Measurements from ENCODE around the gene MRRF.
A peak's percentile ranks its signal among the peaks of the same experiment; 100 is the strongest.
"Not testable (repeated sequence)": the region's sequence is repeated elsewhere in the genome, so short reads cannot be mapped to it uniquely, and the experiment has no call there.

Gene MRRF

DNA sequence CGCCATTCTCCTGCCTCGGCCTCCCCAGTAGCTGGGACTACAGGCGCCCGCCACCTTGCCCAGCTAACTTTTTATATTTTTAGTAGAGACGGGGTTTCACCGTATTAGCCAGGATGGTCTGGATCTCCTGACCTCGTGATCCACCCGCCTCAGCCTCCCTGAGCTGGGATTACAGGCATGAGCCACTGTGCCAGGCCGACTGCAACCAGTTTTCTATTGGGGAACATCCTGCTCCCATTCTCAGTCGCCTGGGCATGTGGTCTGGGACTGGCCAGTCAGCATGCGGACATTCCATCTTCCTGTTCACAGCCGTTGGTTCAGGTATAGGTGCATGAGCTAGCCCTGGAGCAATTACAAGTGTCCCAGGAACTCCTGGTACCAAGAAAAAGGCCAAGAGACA lies 98.4 kb downstream of the MRRF start:
- not testable (repeated sequence) for DNase-seq

DNA sequence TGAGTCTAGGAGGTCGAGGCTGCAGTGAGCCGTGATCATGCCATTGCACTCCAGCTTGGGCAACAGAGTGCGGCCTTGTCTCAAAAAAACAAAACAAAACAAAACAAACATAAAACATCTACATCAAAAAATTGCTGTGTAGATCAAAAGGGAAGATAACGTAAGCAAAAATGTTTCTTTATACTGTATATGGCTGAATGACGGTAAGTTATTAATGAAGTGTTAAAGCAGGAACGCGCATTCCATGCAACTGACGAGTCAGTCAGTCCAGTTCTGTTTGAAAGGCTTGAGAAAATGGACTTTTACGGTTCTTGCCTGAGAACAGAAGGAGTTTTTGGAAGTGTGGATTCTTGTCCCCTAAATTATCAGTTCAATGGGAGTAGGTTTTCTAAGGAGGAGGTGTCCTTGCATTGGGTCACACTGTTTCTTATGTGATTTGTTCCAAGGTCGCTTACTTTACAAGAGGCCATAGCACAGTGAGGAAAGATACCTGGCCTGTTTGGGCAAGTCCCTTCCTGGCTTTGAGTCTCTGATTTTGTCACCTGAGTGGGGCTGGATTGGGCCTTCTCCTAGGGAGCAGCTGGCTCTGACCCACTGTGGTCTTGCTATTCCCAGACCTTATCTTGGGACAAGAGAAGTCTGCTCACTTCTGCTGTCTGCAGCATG lies 99.6 kb downstream of the MRRF start:
- no peak for DNase-seq

DNA sequence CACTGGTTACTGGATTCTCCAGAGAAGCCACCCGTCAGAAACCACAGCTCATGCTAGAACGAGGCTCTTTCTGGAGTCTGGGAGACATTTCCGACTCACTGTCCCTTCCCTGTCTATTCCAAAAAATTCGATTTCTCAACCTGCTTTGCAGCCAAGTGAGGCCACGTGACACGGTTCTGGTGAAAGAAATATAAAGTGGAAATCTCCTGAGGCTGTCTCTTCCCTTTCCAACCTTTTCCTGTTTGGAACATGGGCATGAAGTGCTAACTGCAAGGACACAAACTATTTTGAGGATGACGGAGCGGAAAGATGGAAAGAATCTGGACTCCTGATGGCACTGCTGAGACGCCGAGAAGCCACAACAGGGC lies 100.1 kb downstream of the MRRF start:
- DNase-seq = no peak

DNA sequence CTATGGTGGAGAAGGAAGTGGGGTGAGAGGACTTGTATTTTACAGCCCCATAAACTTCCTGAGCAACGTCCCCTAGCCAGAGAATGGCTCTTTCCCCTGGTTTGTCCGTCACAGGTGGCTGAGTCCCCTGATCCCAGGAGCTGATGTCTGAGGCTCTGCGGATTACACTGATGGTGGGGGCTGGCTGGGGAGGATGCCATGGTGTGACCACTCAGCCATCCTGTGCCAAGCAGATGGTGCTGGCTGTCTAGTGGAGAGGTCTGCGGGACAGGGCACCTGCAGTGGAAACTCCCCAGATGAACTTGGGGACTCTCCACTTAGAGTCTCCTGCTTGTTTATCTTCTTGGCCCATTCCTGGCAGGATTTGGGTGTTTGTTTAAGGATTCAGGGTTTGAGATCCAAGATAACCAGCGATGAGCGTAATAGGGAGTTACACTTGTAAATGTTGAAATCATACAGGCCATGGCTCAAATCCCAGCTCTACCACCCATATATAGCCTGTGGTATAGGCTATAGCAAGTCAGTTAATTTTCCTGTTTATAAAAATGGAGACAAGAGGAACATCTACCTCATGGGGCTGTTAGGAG lies 101.5 kb downstream of the MRRF start:
- DNase-seq = no peak

DNA sequence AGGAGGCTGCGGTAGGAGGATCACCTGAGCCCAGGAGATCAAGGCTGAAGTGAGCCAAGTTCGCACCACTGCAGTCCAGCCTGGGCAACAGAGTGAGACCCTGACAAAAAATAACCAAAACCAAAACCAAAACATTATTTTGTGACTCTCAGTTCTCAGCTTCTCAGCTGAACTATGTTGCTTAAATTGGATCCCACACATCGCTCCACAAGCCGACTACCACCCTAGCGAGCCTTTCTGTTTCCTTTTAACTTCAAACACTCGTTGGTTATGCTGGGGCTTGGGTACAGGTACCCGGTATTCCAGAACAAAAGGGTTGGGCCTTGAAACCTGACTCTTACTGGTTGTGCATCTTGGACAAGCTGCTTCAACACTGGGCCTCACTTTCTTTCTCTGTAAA lies 102.4 kb downstream of the MRRF start:
- no peak for DNase-seq

DNA sequence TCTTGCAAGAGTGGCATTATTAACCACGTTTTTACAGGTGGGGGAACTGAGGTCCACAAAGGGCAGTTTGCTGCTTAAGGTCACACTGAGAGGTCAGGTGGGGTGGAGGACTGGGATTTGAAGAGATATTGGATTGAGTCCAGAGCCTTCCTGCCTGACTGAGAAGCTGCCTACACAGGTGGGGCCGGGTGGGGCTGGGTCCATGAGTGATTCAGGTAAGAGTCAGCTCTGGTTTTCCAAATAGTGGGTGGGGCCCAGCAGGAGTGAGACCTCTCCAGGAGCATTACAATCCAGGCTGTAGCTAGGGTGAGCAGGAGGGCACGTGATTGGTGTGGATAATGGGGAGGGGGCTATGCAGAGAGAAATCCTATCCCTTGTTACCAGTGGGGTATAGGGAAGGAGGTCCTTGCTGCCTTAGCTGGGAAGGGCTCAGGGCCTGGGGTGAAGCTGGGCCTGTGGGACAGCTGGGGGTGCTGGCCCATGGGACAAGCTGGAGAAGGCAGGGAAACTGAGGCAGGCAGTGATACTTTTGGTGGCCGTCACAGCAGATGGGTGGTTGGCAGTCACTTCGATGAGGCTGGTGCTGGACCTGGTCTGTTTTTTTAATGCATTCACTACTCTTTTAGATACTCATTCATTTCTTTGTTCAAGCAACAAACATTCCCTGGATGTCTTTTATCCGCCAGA lies 103.2 kb downstream of the MRRF start:
- DNase-seq = no peak

DNA sequence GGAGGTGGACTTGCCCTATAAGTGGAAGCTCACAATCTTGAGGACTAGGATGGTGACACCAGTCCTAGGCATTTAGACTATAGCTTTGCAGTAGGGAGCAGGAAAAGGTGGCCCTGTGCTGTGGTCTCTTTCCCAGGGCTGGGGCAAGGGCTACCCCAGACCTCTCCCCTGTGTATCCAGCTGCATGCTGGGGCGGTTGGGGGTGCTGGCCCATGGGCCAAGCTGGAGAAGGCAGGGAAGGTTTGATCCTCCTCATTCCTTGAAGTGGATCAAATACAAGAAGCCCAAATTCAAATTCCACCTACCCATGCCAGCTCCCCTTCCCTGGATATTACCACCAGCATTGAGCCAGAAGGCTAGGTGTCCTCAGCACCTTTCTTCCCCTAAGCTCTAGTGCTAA lies 104.0 kb downstream of the MRRF start:
- no peak for DNase-seq

DNA sequence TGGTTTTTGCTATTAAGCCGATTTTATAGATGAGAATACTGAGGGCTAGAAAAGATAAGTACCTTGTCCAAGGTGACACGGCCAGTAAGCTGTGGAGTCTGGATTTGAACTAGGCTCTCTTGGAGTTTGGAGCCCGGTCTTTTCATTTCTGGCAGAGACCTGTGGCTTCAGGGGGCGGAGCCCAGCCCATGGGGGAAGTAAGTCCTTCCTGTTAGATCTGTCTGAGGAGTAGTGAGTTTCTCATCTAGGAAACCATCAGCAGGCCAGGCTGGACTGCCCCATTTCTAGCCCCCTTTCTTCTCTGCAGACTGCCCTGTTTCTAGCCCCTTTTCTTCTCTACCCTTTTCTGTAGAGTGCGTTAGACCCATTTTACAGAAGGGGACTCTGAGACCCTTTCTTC lies 105.6 kb downstream of the MRRF start:
- DNase-seq = no peak

DNA sequence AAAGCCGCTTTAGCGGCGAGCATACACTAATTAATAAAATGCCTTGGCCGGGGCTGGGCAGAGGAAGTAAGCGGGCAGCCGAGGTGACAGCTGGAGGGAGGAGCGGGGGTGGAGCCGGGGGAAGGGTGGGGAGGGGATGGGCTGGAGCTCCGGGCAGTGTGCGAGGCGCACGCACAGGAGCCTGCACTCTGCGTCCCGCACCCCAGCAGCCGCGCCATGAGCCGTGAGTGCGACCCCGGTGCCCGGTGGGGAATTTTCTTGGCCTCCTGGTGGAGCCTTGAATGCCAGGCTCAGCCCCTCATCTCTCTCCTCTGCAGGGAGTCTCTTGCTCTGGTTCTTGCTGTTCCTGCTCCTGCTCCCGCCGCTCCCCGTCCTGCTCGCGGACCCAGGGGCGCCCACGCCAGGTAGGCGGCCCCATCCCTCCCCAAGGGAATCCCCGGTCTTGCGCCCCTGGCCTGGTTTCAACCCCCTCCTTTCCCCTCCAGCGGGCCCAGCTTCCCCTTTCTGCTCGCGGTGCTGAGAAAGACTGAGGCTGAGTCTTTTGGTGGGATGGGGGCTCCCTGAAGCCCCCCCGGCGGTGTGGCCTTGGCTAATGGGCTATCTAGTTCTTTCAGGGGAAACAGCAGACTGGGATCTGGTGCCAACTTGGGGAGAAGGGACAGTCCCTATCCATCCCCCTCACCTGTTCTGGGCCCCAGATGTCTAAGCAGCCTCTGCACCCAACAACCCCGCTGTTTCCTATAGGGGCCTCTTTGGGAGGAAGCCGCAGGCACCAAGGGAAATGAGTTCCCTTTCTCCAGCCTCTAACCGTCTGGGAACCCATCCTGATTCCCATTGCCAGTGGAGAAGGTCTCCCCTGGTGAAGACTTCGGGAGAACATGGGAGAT lies 106.4 kb downstream of the MRRF start, which contains the start of gene PTGS1:
TSS of gene PTGS1 (plus strand) at position 156 of the 887 bp plus-strand sequence. CDS start at position 217, 61 bp downstream.
- peak; percentile 2 for DNase-seq

DNA sequence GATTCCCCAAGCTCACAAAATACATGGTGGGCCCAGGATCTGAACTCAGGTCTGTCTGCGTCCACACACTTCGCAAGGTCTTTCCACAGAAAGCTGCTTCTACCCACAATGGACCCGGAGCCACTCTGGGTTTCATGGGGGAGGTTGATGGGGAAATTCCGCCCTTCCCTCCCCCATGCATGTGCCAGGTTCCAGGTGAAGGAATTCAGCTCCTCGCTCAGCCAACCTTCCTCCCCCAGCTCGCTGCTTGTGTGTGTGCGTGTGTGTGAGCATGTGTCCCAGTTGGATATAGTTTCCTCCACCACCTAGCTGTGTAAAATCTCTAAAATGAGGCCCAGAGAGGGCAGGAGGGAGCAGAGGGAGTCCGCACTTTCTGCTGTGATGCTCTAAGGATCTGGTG lies 107.2 kb downstream of the MRRF start:
- DNase-seq = no peak

DNA sequence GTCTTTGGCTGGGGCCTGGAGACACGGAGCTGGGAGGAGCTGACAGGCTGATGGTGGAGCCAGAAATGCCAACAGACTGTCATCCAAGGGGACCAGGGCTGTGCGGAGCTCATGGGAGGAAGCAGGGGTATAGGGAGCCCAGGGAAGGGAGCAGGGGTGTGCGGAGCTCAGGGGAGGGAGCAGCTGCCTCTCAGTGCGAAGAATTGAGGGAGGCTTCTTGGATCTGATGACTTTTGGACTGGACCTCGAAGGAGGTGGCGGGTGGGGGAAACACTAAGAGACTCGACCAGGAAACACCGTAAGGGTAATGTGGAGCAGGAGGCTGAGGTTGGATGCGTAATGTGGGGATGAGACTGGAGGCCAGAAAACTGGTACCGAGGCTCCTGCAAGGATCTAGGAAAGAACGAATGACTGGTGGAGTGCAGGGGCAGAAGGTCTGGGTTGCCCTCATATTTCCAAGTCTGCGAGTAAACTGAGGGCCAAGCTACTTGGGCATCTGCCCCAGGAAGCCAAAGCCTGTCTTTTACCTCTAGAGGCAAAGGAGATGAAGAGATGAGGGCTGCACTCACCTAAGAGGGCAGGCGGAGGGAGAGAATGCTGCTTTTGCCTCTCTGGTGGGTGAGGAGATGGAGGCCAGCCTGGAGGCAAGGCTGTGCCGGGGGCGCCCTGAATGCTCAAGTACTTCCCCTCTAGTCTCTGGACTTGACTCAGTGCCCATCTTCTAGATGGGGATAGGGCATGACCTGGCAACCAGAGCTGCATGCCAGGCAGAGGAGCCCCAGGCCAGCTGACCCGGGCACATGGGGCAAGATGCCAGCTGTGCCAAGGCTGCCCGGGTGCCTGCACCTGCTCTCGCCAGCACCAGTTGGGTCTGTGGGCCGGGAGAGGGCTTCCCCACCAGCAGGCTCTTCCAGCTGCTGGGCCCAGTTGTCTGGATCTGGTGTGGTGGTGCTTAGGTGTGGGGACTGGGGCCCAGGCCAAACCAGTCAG lies 108.5 kb downstream of the MRRF start:
- DNase-seq = no peak

DNA sequence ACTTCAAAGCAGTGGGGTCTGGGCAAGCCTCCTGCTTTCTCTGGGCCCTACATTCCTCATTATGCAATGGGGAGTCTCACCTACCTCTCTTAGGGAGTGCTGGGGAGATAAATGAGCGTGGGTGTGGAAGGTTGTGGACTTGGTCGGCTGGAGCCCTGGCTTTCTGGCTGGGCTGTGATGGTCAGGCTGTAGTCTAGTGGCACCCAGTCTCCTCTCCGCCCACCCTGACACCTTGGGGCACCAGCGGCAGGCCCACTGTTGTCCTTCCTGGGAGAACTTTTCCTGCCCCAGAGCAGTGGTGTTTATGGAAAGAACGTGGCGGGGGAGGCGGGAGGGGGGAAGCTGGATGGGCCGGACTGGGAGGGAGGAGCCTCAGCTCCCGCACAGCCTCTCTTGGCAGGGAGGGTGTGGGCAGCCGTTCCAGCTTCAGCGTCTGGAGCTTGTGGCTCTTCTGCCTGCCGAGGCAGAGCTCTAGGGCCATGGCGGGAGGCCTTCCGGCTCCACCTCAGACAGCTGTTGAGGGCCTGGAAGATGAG lies 110.3 kb downstream of the MRRF start:
- no peak for DNase-seq

DNA sequence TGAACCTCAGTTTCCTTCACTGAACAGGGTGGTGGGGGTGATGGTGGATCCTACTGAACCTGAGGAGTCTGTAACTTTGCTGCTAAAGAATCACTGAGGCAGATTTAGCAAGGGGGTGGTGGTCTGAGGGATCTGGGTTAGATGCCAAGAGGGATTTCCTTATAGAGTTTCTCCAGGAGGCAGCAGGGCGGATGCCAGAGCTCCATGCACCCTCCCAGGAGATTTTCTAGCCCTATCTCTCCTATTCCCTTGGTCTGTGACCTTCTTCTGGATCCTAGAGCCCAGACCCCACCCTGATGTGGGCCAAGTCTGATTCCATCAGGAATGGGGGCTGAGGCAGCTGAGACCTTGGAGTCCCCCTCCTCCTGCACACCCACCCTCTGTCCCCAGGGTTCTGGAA lies 112.1 kb downstream of the MRRF start:
- DNase-seq = no peak

DNA sequence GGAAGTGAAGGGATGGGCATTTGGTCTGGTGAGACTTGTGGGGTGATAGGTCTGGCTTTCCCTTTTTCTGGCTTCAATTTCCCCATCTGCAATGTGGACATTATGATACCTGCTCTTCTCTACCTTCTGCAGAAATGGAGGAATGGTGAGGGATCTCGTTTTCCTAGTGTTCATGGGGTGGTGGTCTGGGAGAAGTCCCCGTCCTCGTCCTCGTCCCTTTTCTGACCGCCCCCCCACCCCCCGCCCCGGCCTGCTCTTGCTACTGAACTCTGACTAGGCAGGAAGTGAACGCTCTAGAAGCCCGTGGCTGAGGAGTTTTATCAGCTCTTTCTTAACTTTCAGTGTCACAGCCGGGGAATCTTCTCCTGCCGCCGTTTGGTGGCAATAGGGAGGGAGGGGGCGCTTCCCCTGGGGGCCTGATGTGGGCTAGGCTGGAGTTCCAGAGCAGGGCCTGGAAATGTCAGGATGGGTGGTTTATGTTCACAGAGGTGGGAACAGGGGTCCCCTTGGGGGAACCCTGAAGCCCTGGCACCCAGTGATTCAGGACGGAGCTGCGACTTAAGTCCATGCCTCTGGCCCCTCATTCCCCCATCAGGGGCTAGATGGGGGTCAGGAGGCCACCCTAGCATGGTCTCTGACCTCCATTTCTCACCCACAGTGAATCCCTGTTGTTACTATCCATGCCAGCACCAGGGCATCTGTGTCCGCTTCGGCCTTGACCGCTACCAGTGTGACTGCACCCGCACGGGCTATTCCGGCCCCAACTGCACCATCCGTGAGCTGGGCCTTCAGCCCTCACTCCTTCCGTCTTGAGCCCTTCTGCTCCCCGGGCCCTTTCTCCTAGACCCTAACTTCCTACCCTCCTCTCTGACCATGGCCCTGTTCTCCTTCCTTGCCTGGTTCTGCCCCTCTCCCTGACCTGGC lies 112.8 kb downstream of the MRRF start:
- DNase-seq = no peak

DNA sequence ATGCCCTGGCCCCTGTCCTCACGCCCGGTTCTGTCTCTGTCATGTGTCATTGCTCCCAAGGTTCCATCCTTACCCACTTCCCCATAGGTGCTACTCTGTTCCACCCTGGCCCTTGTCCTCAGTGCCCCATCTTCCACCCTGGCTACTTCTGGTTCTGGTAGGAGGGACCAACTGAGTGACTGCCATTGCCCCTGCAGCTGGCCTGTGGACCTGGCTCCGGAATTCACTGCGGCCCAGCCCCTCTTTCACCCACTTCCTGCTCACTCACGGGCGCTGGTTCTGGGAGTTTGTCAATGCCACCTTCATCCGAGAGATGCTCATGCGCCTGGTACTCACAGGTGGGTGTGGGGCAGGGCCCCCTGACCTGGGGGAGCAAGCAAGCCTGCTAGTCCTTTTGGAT lies 113.6 kb downstream of the MRRF start:
- no peak for DNase-seq

DNA sequence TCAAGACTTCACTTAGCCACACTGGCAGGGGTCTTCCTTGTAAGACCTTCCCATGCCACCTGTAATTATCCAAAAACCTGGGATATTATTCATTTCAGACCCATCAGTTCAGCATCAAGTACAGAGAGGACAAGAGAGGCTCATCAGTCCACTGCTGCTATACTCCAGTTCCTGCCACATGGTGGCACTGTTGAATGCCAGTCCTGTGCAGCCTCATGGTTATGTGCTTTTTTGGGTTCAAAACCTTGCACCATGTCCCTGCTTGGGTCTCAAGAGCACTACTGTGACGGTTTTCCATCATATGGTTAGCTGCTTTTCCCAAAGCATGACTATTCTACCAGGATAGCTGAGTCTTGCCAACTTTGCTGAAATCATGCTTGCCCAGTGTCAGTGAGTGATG lies 114.7 kb downstream of the MRRF start:
- no peak for DNase-seq

DNA sequence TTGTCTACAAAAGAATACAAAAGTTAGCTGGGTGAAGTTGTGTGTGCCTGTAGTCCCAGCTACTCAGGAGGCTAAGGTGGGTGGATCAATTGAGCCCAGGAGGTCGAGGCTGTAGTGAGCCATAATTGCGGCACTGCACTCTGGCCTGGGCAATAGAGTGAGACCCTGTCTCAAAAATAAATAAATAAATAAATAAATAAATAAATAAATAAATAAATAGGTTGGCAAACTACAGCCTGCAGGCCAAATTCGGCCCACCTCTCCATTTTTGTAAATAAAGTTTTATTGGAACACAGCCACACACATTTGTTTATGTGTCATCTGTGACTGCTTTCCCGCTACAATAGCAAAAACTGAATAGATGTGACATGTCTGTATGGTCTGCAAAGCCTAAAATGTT lies 115.6 kb downstream of the MRRF start:
- DNase-seq = no peak

All from activated naive CD4-positive, alpha-beta T cell treated with Interleukin-2 at 50 U/mL for 16 hours (primary cell).